Gastroesophageal sphincter (tissue), 4 donors: ENCODE results near the gene PSMB8. TPM values are rescaled to one million over a fixed set of nuclear protein-coding genes. Genes with fewer than 3 reads are reported as not detected.

Experiments
- ATAC-seq: fragments of 150-250 bp; one replicate; pipeline ENCODE4 v1.9.1; 2016; ENCODE audit warnings: mild to moderate bottlenecking, moderate library complexity
- H3K27ac ChIP-seq, 4 donors: fragments of 200-600 bp; sonication (generic) in 3 of 4; 1 replicate in 3 of 4; 2 replicates in 1 of 4; pipeline ENCODE4 v1.5.1; 2016 to 2019
- H3K27me3 ChIP-seq: fragments of 200-600 bp; sonication (generic); one replicate; pipeline ENCODE4 v1.5.1; 2019
- H3K36me3 ChIP-seq, 2 donors: fragments of 200-600 bp; sonication (generic); one replicate each; pipeline ENCODE4 v1.5.1; 2019; ENCODE audit warnings: control low read depth in 1 of 2
- H3K4me1 ChIP-seq, 3 donors: fragments of 200-600 bp; sonication (generic); 1 replicate in 2 of 3; 2 replicates in 1 of 3; pipeline ENCODE4 v1.5.1; 2016 to 2019; ENCODE audit warnings: control low read depth in 2 of 3
- H3K4me3 ChIP-seq, 2 donors: fragments of 200-600 bp; sonication (generic); one replicate each; pipeline ENCODE4 v1.5.1; 2019; ENCODE audit warnings: mild to moderate bottlenecking in 1 of 2, moderate library complexity in 1 of 2
- H3K9me3 ChIP-seq, 3 donors: fragments of 200-600 bp; sonication (generic); one replicate each; pipeline ENCODE4 v1.5.1; 2017 to 2019; ENCODE audit warnings: control low read depth in 2 of 3
- CTCF ChIP-seq, 4 experiments: fragments of 200-600 bp in 2 of 4; fragments of 450-650 bp in 2 of 4; sonication (generic) in 1 of 4; IDR thresholded peaks; one replicate each; pipeline ENCODE4 v1.5.1; 2017 to 2019; ENCODE audit warnings: antibody characterized with exemption in 4 of 4, mild to moderate bottlenecking in 2 of 4, moderate library complexity in 2 of 4
- EP300 ChIP-seq: sonication (generic); formaldehyde crosslinking; IDR thresholded peaks from one replicate; pipeline ENCODE4 v1.6.1; 2017; ENCODE audit warnings: antibody characterized with exemption, mild to moderate bottlenecking
- POLR2A ChIP-seq, 2 donors: fragments of 450-650 bp; IDR thresholded peaks; one replicate each; pipeline ENCODE4 v1.6.1; 2017; ENCODE audit warnings: antibody characterized with exemption in 2 of 2, mild to moderate bottlenecking in 2 of 2, moderate library complexity in 1 of 2
- POLR2AphosphoS5 ChIP-seq: sonication (generic); formaldehyde crosslinking; IDR thresholded peaks from one replicate; pipeline ENCODE4 v1.6.1; 2017; ENCODE audit warnings: antibody characterized with exemption
- WGBS, 2 donors: methylation state at CpG; one replicate each; pipeline ENCODE4 v1.1.5; 2018; ENCODE audit warnings: low coverage in 1 of 2; 5-methylcytosine and 5-hydroxymethylcytosine counted together
- total RNA-seq, 4 donors: library from RNA; depleted of rRNA; stranded (reverse); fragments of >200 nt; gene quantifications; one replicate each; pipeline ENCODE4 v1.1.0, GENCODE V29; 2016

PSMB8 gene
- total RNA-seq, 4 donors from 2014 or later: 20.2 to 49.9 (median 36.7) TPM

GRCh38 chr6:32835167-32835893 is 8.5 kb downstream of the PSMB8 start:
- no peaks in the 10 kb centered on the region for H3K27me3 ChIP-seq
- H3K36me3 ChIP-seq: peaks cover 0 to 49% of the 10 kb centered on the region in 2 donors
- H3K9me3 ChIP-seq: no peaks in the 10 kb centered on the region
- no peak overlapping the region for H3K27ac ChIP-seq
- no peak for ATAC-seq
- WGBS, 2 donors: 91 to 100% methylated on average over 2 to 9 of the region's 16 CpGs
- TF ChIP-seq POLR2AphosphoS5 (no peak), CTCF (IDR thresholded peaks at IDR 0.05) (no peak), EP300 (no peak), POLR2A (IDR thresholded peaks at IDR 0.05) (no peak)
- peaks cover 0 to 18% (median 8%) of the 10 kb centered on the region in 3 donors for H3K4me1 ChIP-seq
- no peak overlapping the region for H3K4me3 ChIP-seq

- TF ChIP-seq EP300 (no peak), POLR2AphosphoS5 (no peak), POLR2A (IDR thresholded peaks at IDR 0.05) (no peak), CTCF (IDR thresholded peaks at IDR 0.05) (no peak)
- no peak overlapping the region for H3K27ac ChIP-seq
- H3K9me3 ChIP-seq: no peaks in the 10 kb centered on the region
- no peak for ATAC-seq
- WGBS, 2 donors: 82 to 84% methylated on average over 4 to 5 of the region's 5 CpGs
- no peaks in the 10 kb centered on the region for H3K27me3 ChIP-seq
- no peak overlapping the region for H3K4me3 ChIP-seq
- H3K4me1 ChIP-seq: peaks cover 0 to 9% (median 8%) of the 10 kb centered on the region in 3 donors
- peaks cover 0 to 63% of the 10 kb centered on the region in 2 donors for H3K36me3 ChIP-seq
Measured at GRCh38 chr6:32833664-32834063, 10.2 kb downstream of the PSMB8 start.

GRCh38 chr6:32832535-32832934 is 11.3 kb downstream of the PSMB8 start:
- Histone ChIP-seq H3K9me3 (no peaks in the 10 kb centered on the region), H3K4me1 (peaks cover 0 to 4% (median 4%) of the 10 kb centered on the region in 3 donors), H3K4me3 (no peak overlapping the region), H3K36me3 (peaks cover 0 to 66% of the 10 kb centered on the region in 2 donors), H3K27me3 (no peaks in the 10 kb centered on the region), H3K27ac (no peak overlapping the region)
- no peak for ATAC-seq
- WGBS, 2 donors: 75 to 84% methylated on average over 4 to 10 of the region's 13 CpGs
- TF ChIP-seq CTCF (IDR thresholded peaks at IDR 0.05) (no peak), POLR2A (IDR thresholded peaks at IDR 0.05) (no peak), EP300 (no peak), POLR2AphosphoS5 (no peak)

- Histone ChIP-seq H3K9me3 (no peaks in the 10 kb centered on the region), H3K36me3 (peaks cover 0 to 64% of the 10 kb centered on the region in 2 donors), H3K27ac (no peak overlapping the region), H3K4me3 (no peak overlapping the region), H3K27me3 (no peaks in the 10 kb centered on the region), H3K4me1 (no peaks in the 10 kb centered on the region)
- ATAC-seq: no peak
- TF ChIP-seq EP300 (no peak), POLR2AphosphoS5 (no peak), POLR2A (IDR thresholded peaks at IDR 0.05) (no peak), CTCF (IDR thresholded peaks at IDR 0.05) (no peak)
- WGBS, 2 donors: 68 to 74% methylated on average over 3 to 5 of the region's 5 CpGs
Measured at GRCh38 chr6:32830936-32831335, 12.9 kb downstream of the PSMB8 start.

- 90% methylated on average over 2 of the region's 5 CpGs; no CpG with 5 or more reads in 1 of the 2 donors for WGBS, 2 donors
- no peak overlapping the region for H3K27ac ChIP-seq
- no peak for ATAC-seq
- no peaks in the 10 kb centered on the region for H3K4me1 ChIP-seq
- no peak for TF ChIP-seq CTCF (IDR thresholded peaks at IDR 0.05)
- no peak for TF ChIP-seq POLR2A (IDR thresholded peaks at IDR 0.05)
- TF ChIP-seq EP300: no peak
- no peak for TF ChIP-seq POLR2AphosphoS5
- H3K9me3 ChIP-seq: no peaks in the 10 kb centered on the region
- H3K4me3 ChIP-seq: no peak overlapping the region
- no peaks in the 10 kb centered on the region for H3K27me3 ChIP-seq
- H3K36me3 ChIP-seq: peaks cover 0 to 55% of the 10 kb centered on the region in 2 donors
Measured at GRCh38 chr6:32830017-32830416, 13.8 kb downstream of the PSMB8 start.
